Measurements from ENCODE around the gene API5. TPM values are rescaled to one million over a fixed set of nuclear protein-coding genes. Genes with fewer than 3 reads are reported as not detected.

API5 gene
- polyA plus RNA-seq, 12 donors: 36.9 to 78.9 (median 51.5) TPM; not detected in 1

DNA sequence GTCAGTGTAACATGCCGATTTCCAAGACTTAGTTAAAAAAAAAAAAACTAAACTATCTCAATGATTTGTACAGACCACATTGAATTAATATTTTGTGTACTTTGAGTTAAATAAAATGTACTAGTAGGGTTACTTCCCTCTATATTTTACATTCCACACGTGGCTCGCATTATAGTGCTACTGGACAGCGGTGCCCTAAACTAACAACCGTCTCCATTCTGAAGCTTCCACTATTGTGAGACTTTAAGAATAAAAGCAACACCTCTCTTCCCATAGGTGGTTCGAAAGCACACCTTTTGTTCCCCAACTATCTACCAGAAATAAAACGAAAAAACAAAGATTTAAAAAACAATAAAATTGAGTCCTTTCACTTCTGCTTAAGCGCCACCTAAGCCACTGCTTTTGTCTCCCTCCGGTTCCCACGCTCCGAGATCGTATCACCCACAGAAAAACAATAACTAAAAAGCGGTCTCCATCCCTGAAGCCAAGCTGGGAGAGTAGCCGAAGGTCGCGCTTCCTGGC, 46.5 kb downstream of the API5 start:
- DNase-seq: no peak

GRCh38 chr11:43358801-43359421, 47.1 kb downstream of the API5 start, which contains the start of gene TTC17:
Gene TTC17, plus strand, starts transcription at chr11:43358920. Its CDS starts 35 bp downstream, at chr11:43358955.
- peak; percentile 92 for DNase-seq

DNA sequence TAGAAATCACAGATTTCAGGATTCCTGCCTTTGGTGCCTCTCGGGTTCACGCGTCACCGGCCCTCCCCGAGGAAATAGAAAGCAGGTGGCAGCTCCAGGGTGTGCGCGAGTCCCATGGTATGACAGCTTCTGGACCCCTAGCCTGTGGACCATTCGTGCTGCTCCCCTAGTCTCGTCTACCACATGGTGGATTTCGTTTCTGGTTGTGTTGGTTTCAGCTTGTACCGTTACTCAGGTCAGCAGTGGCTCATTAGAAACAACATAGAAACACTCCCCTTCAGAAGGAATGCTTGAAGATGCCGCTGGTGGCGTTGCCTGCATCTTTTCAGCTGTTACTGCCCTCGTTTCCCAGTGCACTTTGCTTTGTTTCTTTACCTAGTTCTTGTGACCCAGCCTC, 47.6 kb downstream of the API5 start:
- peak; percentile 12 for DNase-seq

DNA sequence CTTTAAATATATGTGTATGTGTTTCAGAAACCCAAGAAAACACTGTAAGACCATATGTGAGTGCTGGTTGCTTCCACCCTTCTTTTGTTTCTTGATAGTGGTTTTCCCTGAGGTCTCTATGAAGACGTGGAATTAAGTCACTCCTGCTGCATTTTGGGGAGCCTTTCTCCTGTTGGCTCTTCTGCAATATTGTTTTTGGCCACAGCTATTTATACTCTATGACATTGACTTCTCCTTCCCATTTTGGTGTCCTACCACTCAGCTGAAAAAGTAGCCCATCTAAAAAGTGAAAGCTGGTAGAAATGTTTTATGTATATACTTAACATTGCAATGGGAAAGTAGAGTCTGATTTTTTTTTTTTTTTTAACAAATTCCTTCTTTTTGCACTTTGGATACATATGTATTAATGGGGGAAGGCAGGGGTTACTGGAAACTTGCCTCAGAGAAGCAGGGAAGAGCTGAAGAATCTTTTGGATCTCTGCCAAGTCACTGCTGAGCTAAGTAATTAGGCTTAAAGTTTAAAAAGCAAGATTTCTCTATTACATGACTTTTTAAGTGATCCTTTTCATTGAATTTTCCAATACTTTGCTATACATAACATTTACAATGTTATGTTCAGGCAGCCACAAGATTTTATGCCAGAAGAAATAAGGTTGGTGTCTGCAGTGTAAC, 48.7 kb downstream of the API5 start:
- peak; percentile 17 for DNase-seq

- no peak for DNase-seq
Measured at GRCh38 chr11:43366677-43367076, 54.9 kb downstream of the API5 start.

DNA sequence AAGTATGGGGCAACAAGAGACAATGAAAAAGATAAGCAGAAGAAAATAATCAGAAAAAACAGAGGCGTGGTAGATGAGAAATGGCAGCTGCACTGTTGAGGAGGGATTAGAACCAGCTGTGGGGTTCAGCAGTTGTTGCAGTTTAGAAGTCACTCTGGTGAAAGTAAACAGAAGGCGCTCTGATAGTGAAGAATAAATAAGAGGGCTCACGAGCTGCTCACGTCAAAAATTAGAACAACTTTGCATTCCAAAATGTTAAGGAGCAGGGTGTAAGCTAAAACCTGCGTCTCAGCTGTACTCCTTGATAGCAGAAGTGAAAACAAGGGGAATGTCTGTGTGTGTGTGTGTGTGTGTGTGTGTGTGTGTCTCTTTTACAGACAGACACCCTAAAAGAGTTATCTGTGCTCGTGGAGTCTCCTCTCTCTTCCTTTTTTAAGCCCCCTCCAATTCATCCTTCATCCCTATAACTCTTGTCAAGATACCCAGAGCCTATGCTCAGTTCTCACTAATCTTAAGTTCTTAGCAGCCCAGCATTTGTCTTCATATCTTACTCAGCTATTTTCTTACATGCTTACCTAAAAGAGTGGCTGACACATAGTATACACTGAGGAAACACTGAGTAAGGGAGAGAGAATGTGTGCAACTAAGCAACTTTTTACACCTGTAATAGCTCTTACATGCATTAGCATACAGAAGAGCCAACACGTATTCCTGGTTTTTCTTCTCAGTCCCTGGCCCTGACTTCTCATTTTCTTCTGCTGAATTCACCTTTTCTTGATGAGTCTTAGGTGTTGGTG, 55.8 kb downstream of the API5 start:
- no peak for DNase-seq

- no peak for DNase-seq
Measured at GRCh38 chr11:43376065-43376464, 64.3 kb downstream of the API5 start.

GRCh38 chr11:43376594-43376993, 64.8 kb downstream of the API5 start:
- DNase-seq: no peak

DNA sequence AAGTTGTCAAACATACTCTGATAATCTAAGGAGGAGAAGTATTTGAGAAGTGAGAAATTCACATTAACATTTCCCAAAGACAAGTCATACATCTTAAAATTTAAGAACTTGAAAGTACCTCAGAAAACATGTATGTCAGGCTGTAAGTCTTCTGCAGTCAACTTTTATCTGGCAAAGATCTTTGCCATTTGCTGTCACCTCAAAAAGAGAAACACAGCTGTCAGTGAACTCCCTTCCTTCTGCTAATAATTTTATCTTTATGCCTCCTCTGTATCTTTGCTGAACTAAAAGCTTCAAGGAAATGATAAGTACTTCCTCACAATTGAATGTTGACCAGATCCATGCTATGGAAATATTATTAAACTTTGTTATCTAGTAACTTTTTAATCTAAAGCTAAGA, 65.6 kb downstream of the API5 start:
- no peak for DNase-seq

DNA sequence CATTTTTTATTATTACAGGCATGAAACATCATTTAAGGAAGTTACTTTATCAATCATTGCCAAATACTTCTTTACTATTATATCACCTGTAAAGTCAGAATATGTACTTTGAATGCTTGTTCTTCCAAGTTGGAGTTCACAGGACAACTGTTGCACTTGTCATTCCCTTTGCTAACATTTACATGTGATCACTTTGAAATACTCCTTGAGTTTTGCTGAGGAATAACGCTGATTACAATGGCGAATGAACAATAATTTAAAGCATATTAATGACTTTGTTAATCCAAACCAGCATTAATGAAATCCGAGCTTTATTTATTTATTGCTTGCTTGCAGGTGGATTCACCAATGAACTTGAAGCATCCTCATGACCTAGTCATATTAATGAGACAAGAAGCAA, 67.1 kb downstream of the API5 start:
- no peak for DNase-seq

- no peak for DNase-seq
Measured at GRCh38 chr11:43381802-43382201, 70.0 kb downstream of the API5 start.

GRCh38 chr11:43382614-43383013, 70.8 kb downstream of the API5 start:
- no peak for DNase-seq

GRCh38 chr11:43384393-43384792, 72.6 kb downstream of the API5 start:
- DNase-seq: no peak

GRCh38 chr11:43392713-43393112, 80.9 kb downstream of the API5 start:
- no peak for DNase-seq

- DNase-seq: peak; percentile 2
Measured at GRCh38 chr11:43393765-43394355, 82.1 kb downstream of the API5 start.

Other genes starting within 250 kb of the API5 start
- gene TTC17, start 46.9 kb downstream of the API5 start, polyA plus RNA-seq (ENCODE audit: insufficient read length in 12 of 12): 100 to 1,000 TPM in 4 of 12 donors, 10 to 100 TPM in 7, not detected in 1; 47.9 to 132 (median 76.5) TPM